IMR-90 (cell line): ENCODE data around the gene MYH11. TPM values are rescaled to one million over a fixed set of nuclear protein-coding genes. Genes with fewer than 3 reads are reported as not detected.

Source experiments
- ATAC-seq: fragments of 200-7000 bp; cut with Tn5 transposase; 2 replicates; pipeline ENCODE4 v1.9.1; 2020; ENCODE audit warnings: low read depth, mild to moderate bottlenecking, moderate library complexity
- BruUV-seq: library from RNA; stranded (reverse); fragments of 400-500 nt; replicated peaks from 2 replicates; lab custom pipeline; 2021; lab: Mats Ljungman, UMichigan
- CTCF ChIA-PET: fragments of 300-600 bp; formaldehyde crosslinking; extraction: SDS; loops from one replicate; lab custom pipeline; 2021; ENCODE audit warnings: antibody characterized with exemption; lab: Yijun Ruan, JAX
- POLR2A ChIA-PET: fragments of 300-600 bp; sonication (Branson Sonifier 250); formaldehyde crosslinking; loops from one replicate; lab custom pipeline; 2022; ENCODE audit warnings: antibody characterized with exemption; ENCODE audit not compliant: unreplicated experiment; lab: Charles Lee
- DNase-seq: peaks from one replicate; pipeline ENCODE4 v3.0.0; 2013
- H2AFZ ChIP-seq: replicated peaks from 2 replicates; pipeline ENCODE3; 2013; ENCODE audit warnings: low read length, mild to moderate bottlenecking; ENCODE audit not compliant: poor library complexity
- H2AK5ac ChIP-seq: 2 replicates; pipeline ENCODE4 v1.6.1; 2013; ENCODE audit warnings: low read depth, low read length, inconsistent platforms
- H2AK9ac ChIP-seq: replicated peaks from 2 replicates; pipeline ENCODE3; 2013; ENCODE audit warnings: mild to moderate bottlenecking, low read depth, low read length, moderate library complexity; ENCODE audit not compliant: poor library complexity
- H2BK120ac ChIP-seq: 2 replicates; pipeline ENCODE4 v1.6.1; 2013; ENCODE audit warnings: low read depth, low read length, inconsistent platforms
- H2BK15ac ChIP-seq: 3 replicates; pipeline ENCODE4 v1.6.1; 2013; ENCODE audit warnings: low read depth, low read length, inconsistent platforms
- H2BK20ac ChIP-seq: 2 replicates; pipeline ENCODE4 v1.6.1; 2013; ENCODE audit warnings: low read depth, mild to moderate bottlenecking, inconsistent platforms, low read length, moderate library complexity
- H2BK5ac ChIP-seq: 2 replicates; pipeline ENCODE4 v1.6.1; 2013; ENCODE audit warnings: mild to moderate bottlenecking, low read depth, low read length, inconsistent platforms; ENCODE audit not compliant: poor library complexity, severe bottlenecking
- H3K14ac ChIP-seq: replicated peaks from 2 replicates; pipeline ENCODE4 v1.6.1; 2013; ENCODE audit warnings: low read depth, low read length, inconsistent platforms
- H3K18ac ChIP-seq: 2 replicates; pipeline ENCODE4 v1.6.1; 2013; ENCODE audit warnings: low read depth, low read length, control low read depth
- H3K23ac ChIP-seq: 2 replicates; pipeline ENCODE4 v1.6.1; 2013; ENCODE audit warnings: low read depth, low read length, inconsistent platforms
- H3K27ac ChIP-seq: 2 replicates; pipeline ENCODE4 v1.5.1; 2013; ENCODE audit warnings: mild to moderate bottlenecking, control low read depth, low read length; ENCODE audit not compliant: insufficient read depth
- H3K27me3 ChIP-seq: 2 replicates; pipeline ENCODE4 v1.6.1; 2013; ENCODE audit warnings: low read length; ENCODE audit not compliant: control insufficient read depth, insufficient read depth
- H3K36me3 ChIP-seq: 2 replicates; pipeline ENCODE4 v1.6.1; 2013; ENCODE audit warnings: low read length, mixed read lengths; ENCODE audit not compliant: control insufficient read depth, insufficient read depth
- H3K4ac ChIP-seq: 2 replicates; pipeline ENCODE4 v1.6.1; 2013; ENCODE audit warnings: low read depth, low read length, inconsistent platforms
- H3K4me1 ChIP-seq: 2 replicates; pipeline ENCODE4 v1.6.1; 2013; ENCODE audit warnings: low read length, mixed read lengths; ENCODE audit not compliant: control insufficient read depth, insufficient read depth
- H3K4me2 ChIP-seq: 2 replicates; pipeline ENCODE4 v1.6.1; 2013; ENCODE audit warnings: low read depth, mild to moderate bottlenecking, control low read depth, low read length, moderate library complexity
- H3K4me3 ChIP-seq: 2 replicates; pipeline ENCODE4 v1.5.1; 2013; ENCODE audit warnings: low read depth, mild to moderate bottlenecking, control low read depth, low read length, moderate library complexity; ENCODE audit not compliant: insufficient read depth
- H3K56ac ChIP-seq: 2 replicates; pipeline ENCODE4 v1.6.1; 2013; ENCODE audit warnings: low read length, inconsistent platforms; ENCODE audit not compliant: insufficient read depth; ENCODE audit errors: extremely low read depth
- H3K79me1 ChIP-seq, 2 experiments: 2 replicates each; pipeline ENCODE4 v1.6.1; 2013; ENCODE audit warnings: low read length in 2 of 2, inconsistent platforms in 1 of 2, low read depth in 1 of 2
- H3K9ac ChIP-seq: 2 replicates; pipeline ENCODE4 v1.6.1; 2013; ENCODE audit warnings: low read depth, low read length, control low read depth
- H3K9me1 ChIP-seq: 2 replicates; pipeline ENCODE4 v1.6.1; 2013; ENCODE audit warnings: low read length, inconsistent platforms; ENCODE audit not compliant: insufficient read depth
- H3K9me3 ChIP-seq: 2 replicates; pipeline ENCODE4 v1.6.1; 2013; ENCODE audit warnings: low read length; ENCODE audit not compliant: control insufficient read depth, insufficient read depth
- H4K20me1 ChIP-seq: 2 replicates; pipeline ENCODE4 v1.6.1; 2013; ENCODE audit warnings: low read length, inconsistent platforms; ENCODE audit not compliant: insufficient read depth
- H4K5ac ChIP-seq: 2 replicates; pipeline ENCODE4 v1.6.1; 2013; ENCODE audit warnings: mild to moderate bottlenecking, low read depth, low read length, control low read depth
- H4K8ac ChIP-seq, 2 experiments: 2 replicates each; pipeline ENCODE4 v1.6.1; 2013; ENCODE audit warnings: low read depth in 2 of 2, low read length in 2 of 2, control low read depth in 1 of 2, inconsistent platforms in 1 of 2
- H4K91ac ChIP-seq: 2 replicates; pipeline ENCODE4 v1.6.1; 2013; ENCODE audit warnings: low read depth, low read length, inconsistent platforms; ENCODE audit not compliant: insufficient read depth
- BHLHE40 ChIP-seq: fragments of 150-350 bp; IDR thresholded peaks from 2 replicates; pipeline ENCODE4 v1.6.1; 2016; ENCODE audit warnings: mild to moderate bottlenecking, low read depth, low read length
- CEBPB ChIP-seq: IDR thresholded peaks from 2 replicates; pipeline ENCODE4 v1.6.1; 2012; ENCODE audit warnings: low read depth, low read length, improper control_type of control experiment
- CHD1 ChIP-seq: IDR thresholded peaks from 2 replicates; pipeline ENCODE4 v1.6.1; 2012; ENCODE audit warnings: low read depth, low read length, improper control_type of control experiment
- FOS ChIP-seq: fragments of 150-350 bp; IDR thresholded peaks from 2 replicates; pipeline ENCODE4 v1.6.1; 2016; ENCODE audit warnings: low read depth, low read length
- MAFK ChIP-seq: IDR thresholded peaks from 2 replicates; pipeline ENCODE4 v1.6.1; 2012; ENCODE audit warnings: low read depth, low read length, improper control_type of control experiment
- MAZ ChIP-seq: IDR thresholded peaks from 2 replicates; pipeline ENCODE4 v1.6.1; 2012; ENCODE audit warnings: low read depth, mild to moderate bottlenecking, low read length, improper control_type of control experiment, moderate library complexity, borderline replicate concordance
- MXI1 ChIP-seq: IDR thresholded peaks from 2 replicates; pipeline ENCODE4 v1.6.1; 2012; ENCODE audit warnings: low read depth, mild to moderate bottlenecking, low read length, moderate library complexity, borderline replicate concordance
- NFE2L2 ChIP-seq: fragments of 150-350 bp; IDR thresholded peaks from 2 replicates; pipeline ENCODE4 v1.6.1; 2016; ENCODE audit warnings: low read depth, mild to moderate bottlenecking, low read length
- POLR2A ChIP-seq: IDR thresholded peaks from 2 replicates; pipeline ENCODE4 v1.6.1; 2012; ENCODE audit warnings: mild to moderate bottlenecking, low read depth, low read length
- RAD21 ChIP-seq: IDR thresholded peaks from 2 replicates; pipeline ENCODE4 v1.6.1; 2012; ENCODE audit warnings: low read length, improper control_type of control experiment
- RCOR1 ChIP-seq: IDR thresholded peaks from 2 replicates; pipeline ENCODE4 v1.6.1; 2012; ENCODE audit warnings: mild to moderate bottlenecking, low read length, improper control_type of control experiment; ENCODE audit not compliant: insufficient replicate concordance
- RFX5 ChIP-seq: IDR thresholded peaks from 2 replicates; pipeline ENCODE4 v1.8.0; 2012; ENCODE audit warnings: low read depth, mild to moderate bottlenecking, low read length, moderate library complexity
- SMC3 ChIP-seq: fragments of 150-350 bp; IDR thresholded peaks from 2 replicates; pipeline ENCODE4 v1.6.1; 2016; ENCODE audit warnings: low read depth, mild to moderate bottlenecking, antibody characterized with exemption, low read length, moderate library complexity
- WGBS, 2 experiments: methylation state at CpG; one replicate each; pipeline versions ENCODE4 v1.1.5 to v1.1.7; 2013; ENCODE audit warnings: missing lambda C conversion rate in 2 of 2; ENCODE audit not compliant: insufficient read length in 1 of 2; ENCODE audit errors: extremely low coverage in 2 of 2; 5-methylcytosine and 5-hydroxymethylcytosine counted together
- dilution Hi-C: fragments of 300-500 bp; cut with HindIII; formaldehyde crosslinking; loops from one replicate; pipeline ENCODE4 v1.14.3; 2018; ENCODE audit warnings: low sequenced_read_pairs; ENCODE audit not compliant: unreplicated experiment
- in situ Hi-C: fragments of 300-500 bp; cut with MboI; formaldehyde crosslinking; loops from 3 replicates; pipeline ENCODE4 v1.14.3; 2019; ENCODE audit warnings: low sequenced_read_pairs, inconsistent platforms, mixed read lengths
- intact Hi-C: fragments of 100-400 bp; cut with micrococcal nuclease; formaldehyde crosslinking; loops from 2 replicates; pipeline ENCODE4 v1.10.0; 2022
- polyA plus RNA-seq, 3 experiments: library from polyadenylated mRNA; depleted of rRNA; stranded (reverse); fragments of >200 nt; gene quantifications; 2 replicates each; pipeline ENCODE4 v1.2.3, GENCODE V29; 2012; ENCODE audit warnings: low replicate concordance in 1 of 3
- total RNA-seq: library from RNA; depleted of rRNA; stranded (reverse); fragments of >200 nt; gene quantifications from 2 replicates; pipeline ENCODE4 v1.2.3, GENCODE V29; 2012
- TF ChIP-seq, protein P1 (sequence below): fragments of 150-350 bp; IDR thresholded peaks from 2 replicates; pipeline ENCODE4 v1.6.1; 2016; ENCODE audit warnings: low read depth, mild to moderate bottlenecking, low read length, moderate library complexity, borderline replicate concordance
- TF ChIP-seq, protein P2 (sequence below): fragments of 150-350 bp; IDR thresholded peaks from 2 replicates; pipeline ENCODE4 v1.6.1; 2017; ENCODE audit warnings: mild to moderate bottlenecking, antibody characterized with exemption, low read length, low read depth
- TF ChIP-seq, protein P3 (sequence below): conservative IDR thresholded peaks from 2 replicates; pipeline ENCODE4 v1.5.1; 2012; ENCODE audit warnings: mild to moderate bottlenecking, low read depth, low read length, improper control_type of control experiment

The MYH11 gene
- total and polyA plus RNA-seq, 2 of the 4 experiments (the other 2 are of a cell fraction): under 0.01 to 0.12 TPM

DNA sequence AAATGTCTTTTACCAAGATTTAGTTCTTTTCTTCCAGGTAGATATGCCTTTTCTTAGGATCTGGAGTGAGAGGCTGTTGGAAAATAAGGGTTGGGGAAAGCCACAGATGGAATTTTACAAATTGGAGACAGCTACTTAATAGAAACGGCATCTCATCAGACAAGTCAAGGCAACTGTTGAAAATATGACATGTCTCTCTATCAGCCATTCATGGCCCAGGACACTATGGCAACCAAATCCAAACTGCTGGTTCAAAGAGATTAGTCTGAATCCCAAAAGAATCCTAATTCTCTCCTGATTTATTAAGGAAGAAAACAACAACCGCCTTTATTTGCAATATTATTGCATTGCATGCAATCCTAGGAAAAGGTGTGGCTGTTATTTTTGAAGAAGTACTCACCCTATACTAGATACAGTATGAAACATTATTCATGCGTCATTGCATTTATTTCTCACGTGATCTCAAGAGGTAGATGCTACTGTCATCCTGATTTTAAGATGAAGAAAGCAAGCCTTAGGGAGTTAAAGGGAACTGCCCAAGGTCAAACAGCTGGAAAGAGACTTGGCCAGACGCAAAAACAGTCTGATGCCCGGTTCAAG, 44.2 kb upstream of the MYH11 start:
- Histone ChIP-seq H4K5ac (no peak overlapping the region), H2BK5ac (no peak overlapping the region), H4K20me1 (no peaks in the 10 kb centered on the region), H3K36me3 (no peaks in the 10 kb centered on the region), H3K4me2 (no peak overlapping the region), H2AFZ (no peak overlapping the region), H3K9me1 (peaks cover 21% of the 10 kb centered on the region), H3K18ac (no peak overlapping the region), H3K4me1 (peaks cover 7% of the 10 kb centered on the region), H3K27ac (no peak overlapping the region), H3K56ac (no peak overlapping the region), H3K14ac (no peak overlapping the region), H3K23ac (no peak overlapping the region), H2AK9ac (no peak overlapping the region), H2BK120ac (no peak overlapping the region), H3K79me1 (peaks cover 0 to 11% of the 10 kb centered on the region in 2 experiments; a peak in 1 of 4 replicates), H3K9ac (no peak overlapping the region), H3K4ac (no peak overlapping the region), H3K4me3 (no peak overlapping the region), H2AK5ac (no peak overlapping the region), H4K91ac (no peak overlapping the region), H3K27me3 (no peaks in the 10 kb centered on the region), H2BK15ac (no peak overlapping the region), H3K9me3 (no peaks in the 10 kb centered on the region), H4K8ac (no peak overlapping the region), H2BK20ac (no peak overlapping the region)
- DNase-seq (no peak), ATAC-seq (no peak)
- TF ChIP-seq BHLHE40 (no peak), CEBPB (no peak), FOS (no peak), SMC3 (no peak), NFE2L2 (no peak), POLR2A (no peak), MXI1 (no peak), RFX5 (no peak), CHD1 (no peak), MAZ (no peak), RCOR1 (no peak), RAD21 (no peak), MAFK (no peak)
- TF ChIP-seq, protein P1, sequence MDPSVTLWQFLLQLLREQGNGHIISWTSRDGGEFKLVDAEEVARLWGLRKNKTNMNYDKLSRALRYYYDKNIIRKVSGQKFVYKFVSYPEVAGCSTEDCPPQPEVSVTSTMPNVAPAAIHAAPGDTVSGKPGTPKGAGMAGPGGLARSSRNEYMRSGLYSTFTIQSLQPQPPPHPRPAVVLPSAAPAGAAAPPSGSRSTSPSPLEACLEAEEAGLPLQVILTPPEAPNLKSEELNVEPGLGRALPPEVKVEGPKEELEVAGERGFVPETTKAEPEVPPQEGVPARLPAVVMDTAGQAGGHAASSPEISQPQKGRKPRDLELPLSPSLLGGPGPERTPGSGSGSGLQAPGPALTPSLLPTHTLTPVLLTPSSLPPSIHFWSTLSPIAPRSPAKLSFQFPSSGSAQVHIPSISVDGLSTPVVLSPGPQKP: no peak
- TF ChIP-seq, protein P2, sequence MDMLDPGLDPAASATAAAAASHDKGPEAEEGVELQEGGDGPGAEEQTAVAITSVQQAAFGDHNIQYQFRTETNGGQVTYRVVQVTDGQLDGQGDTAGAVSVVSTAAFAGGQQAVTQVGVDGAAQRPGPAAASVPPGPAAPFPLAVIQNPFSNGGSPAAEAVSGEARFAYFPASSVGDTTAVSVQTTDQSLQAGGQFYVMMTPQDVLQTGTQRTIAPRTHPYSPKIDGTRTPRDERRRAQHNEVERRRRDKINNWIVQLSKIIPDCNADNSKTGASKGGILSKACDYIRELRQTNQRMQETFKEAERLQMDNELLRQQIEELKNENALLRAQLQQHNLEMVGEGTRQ: no peak
- TF ChIP-seq, protein P3, sequence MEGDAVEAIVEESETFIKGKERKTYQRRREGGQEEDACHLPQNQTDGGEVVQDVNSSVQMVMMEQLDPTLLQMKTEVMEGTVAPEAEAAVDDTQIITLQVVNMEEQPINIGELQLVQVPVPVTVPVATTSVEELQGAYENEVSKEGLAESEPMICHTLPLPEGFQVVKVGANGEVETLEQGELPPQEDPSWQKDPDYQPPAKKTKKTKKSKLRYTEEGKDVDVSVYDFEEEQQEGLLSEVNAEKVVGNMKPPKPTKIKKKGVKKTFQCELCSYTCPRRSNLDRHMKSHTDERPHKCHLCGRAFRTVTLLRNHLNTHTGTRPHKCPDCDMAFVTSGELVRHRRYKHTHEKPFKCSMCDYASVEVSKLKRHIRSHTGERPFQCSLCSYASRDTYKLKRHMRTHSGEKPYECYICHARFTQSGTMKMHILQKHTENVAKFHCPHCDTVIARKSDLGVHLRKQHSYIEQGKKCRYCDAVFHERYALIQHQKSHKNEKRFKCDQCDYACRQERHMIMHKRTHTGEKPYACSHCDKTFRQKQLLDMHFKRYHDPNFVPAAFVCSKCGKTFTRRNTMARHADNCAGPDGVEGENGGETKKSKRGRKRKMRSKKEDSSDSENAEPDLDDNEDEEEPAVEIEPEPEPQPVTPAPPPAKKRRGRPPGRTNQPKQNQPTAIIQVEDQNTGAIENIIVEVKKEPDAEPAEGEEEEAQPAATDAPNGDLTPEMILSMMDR: no peak
- intact Hi-C loops (no loop called here), dilution Hi-C loops (no loop called here), in situ Hi-C loops (no loop called here)
- WGBS, 2 experiments: 100% methylated on average over 1 of the region's 6 CpGs; no CpG with 5 or more reads in 1 of the 2 experiments
- ChIA-PET CTCF (no interaction called here), POLR2A (no interaction called here)
- no TSS peak for BruUV-seq
